Peyer's patch (tissue), 4 donors: ENCODE data around the gene CALM3. TPM values are rescaled to one million over a fixed set of nuclear protein-coding genes. Genes with fewer than 3 reads are reported as not detected.

ENCODE experiments used
- DNase-seq, 3 donors: peaks; one replicate each; pipeline ENCODE4 v3.0.0-alpha.2; 2017 to 2019
- H3K27ac ChIP-seq, 4 donors: fragments of 200-600 bp; sonication (generic); one replicate each; pipeline ENCODE4 v1.5.1; 2016 to 2019
- H3K27me3 ChIP-seq, 2 donors: fragments of 200-600 bp; sonication (generic); one replicate each; pipeline ENCODE4 v1.5.1; 2019
- H3K36me3 ChIP-seq, 3 donors: fragments of 200-600 bp; sonication (generic); one replicate each; pipeline ENCODE4 v1.5.1; 2016 to 2019
- H3K4me1 ChIP-seq, 4 donors: fragments of 200-600 bp; sonication (generic); one replicate each; pipeline ENCODE4 v1.5.1; 2016 to 2019
- H3K4me3 ChIP-seq, 4 donors: fragments of 200-600 bp; sonication (generic); 1 replicate in 3 of 4; 2 replicates in 1 of 4; pipeline ENCODE4 v1.5.1; 2016 to 2019; ENCODE audit warnings: mild to moderate bottlenecking in 1 of 4
- H3K9me3 ChIP-seq, 4 donors: fragments of 200-600 bp; sonication (generic); one replicate each; pipeline ENCODE4 v1.5.1; 2016 to 2019; ENCODE audit warnings: mild to moderate bottlenecking in 1 of 4
- CTCF ChIP-seq, 6 experiments: fragments of 450-650 bp in 4 of 6; fragments of 200-600 bp in 2 of 6; sonication (generic) in 1 of 6; IDR thresholded peaks; one replicate each; pipeline ENCODE4 v1.5.1; 2017 to 2019; ENCODE audit warnings: antibody characterized with exemption in 6 of 6, mild to moderate bottlenecking in 3 of 6, moderate library complexity in 1 of 6
- POLR2A ChIP-seq, 2 donors: fragments of 450-650 bp; IDR thresholded peaks; one replicate each; pipeline ENCODE4 v1.5.1; 2017; ENCODE audit warnings: antibody characterized with exemption in 2 of 2, mild to moderate bottlenecking in 2 of 2, moderate library complexity in 2 of 2
- total RNA-seq, 4 donors: library from RNA; depleted of rRNA; stranded (reverse); fragments of >200 nt; gene quantifications; one replicate each; pipeline ENCODE4 v1.1.0, GENCODE V29; 2016

CALM3 gene
- total RNA-seq, 4 donors from 2014 or later = 134 to 282 (median 237) TPM

- H3K27me3 ChIP-seq = peaks cover 0 to 10% of the 10 kb centered on the region in 2 donors
- H3K4me3 ChIP-seq = no peak overlapping the region
- H3K9me3 ChIP-seq = no peaks in the 10 kb centered on the region
- no peak for TF ChIP-seq POLR2A (IDR thresholded peaks at IDR 0.05)
- TF ChIP-seq CTCF (IDR thresholded peaks at IDR 0.05) = no peak
- no peak overlapping the region for H3K27ac ChIP-seq
- H3K4me1 ChIP-seq = peaks cover 4 to 45% (median 30%) of the 10 kb centered on the region in 4 donors
- H3K36me3 ChIP-seq = no peaks in the 10 kb centered on the region
- DNase-seq = no peak
Measured at GRCh38 chr19:46637224-46637623, 36.1 kb downstream of the CALM3 start.

DNA sequence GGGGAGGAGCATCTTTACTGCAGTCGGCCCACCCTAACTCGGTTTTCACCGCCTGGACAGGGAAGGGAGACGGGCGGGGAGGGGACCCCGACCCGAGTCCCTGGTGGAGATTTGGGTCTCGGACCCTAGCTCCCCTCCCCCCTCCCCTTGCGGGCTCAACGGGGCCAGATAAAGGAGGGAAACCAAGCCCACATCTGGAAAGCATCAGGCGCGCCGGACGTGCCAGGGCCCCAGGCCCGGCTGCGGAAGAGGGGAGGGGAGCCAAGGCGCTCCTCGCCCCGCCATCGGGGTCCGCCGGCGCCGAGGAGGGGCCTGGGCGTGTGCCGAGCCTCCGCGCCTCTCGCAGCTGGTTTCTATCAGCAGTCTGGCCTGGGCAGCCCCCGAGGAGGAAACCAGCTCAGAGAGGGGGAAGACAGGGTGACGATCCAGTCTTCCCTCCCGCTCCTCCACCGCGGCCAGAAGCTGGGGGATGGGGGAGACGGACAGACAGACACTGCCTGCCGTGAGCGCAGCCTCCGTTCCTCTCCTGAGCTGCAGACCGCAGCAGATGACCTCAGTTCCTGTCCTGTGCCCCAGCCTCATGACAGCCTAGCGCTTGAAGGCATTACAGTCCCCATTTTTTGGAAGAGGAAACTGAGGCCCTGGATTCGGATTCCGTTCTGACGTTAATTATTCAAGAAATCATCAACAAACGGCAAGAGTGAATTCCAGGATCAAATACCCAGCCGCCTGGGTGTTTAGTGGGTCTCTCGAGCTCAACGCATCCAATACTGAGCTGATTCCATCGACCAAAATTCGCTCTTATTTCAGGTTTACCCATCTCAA is 38.4 kb downstream of the CALM3 start:
- TF ChIP-seq CTCF (IDR thresholded peaks at IDR 0.05) = no peak
- TF ChIP-seq POLR2A (IDR thresholded peaks at IDR 0.05) = no peak
- Histone ChIP-seq H3K9me3 (no peaks in the 10 kb centered on the region), H3K27me3 (peaks cover 0 to 6% of the 10 kb centered on the region in 2 donors), H3K4me3 (peak overlapping the region; percentile 16 to 46 (median 39)), H3K27ac (peak overlapping the region; percentile 3 to 80 (median 74)), H3K4me1 (peaks cover 0 to 31% (median 18%) of the 10 kb centered on the region in 4 donors), H3K36me3 (no peaks in the 10 kb centered on the region)
- no peak for DNase-seq

DNA sequence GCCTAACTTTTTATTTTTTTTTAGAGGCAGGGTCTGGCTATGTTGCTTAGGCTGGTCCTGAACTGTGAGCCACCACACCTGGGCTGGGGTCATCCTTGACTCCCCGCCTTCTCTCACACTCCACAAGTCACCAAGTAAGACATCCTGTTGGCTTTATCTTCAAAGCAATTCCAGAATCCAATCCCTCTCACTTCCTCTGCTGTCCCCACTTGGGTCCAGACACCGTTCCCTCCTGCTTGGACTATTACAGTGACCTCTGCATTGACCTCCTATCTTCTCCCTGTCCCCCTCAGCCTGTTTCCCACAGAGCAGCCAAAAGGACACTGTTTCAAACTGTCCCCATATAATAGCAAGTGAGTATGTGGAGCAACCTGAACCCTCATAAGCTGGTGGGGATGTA is 39.5 kb downstream of the CALM3 start:
- Histone ChIP-seq H3K4me1 (peaks cover 0 to 33% (median 16%) of the 10 kb centered on the region in 4 donors), H3K4me3 (no peak overlapping the region), H3K27ac (no peak overlapping the region), H3K36me3 (no peaks in the 10 kb centered on the region), H3K27me3 (no peaks in the 10 kb centered on the region), H3K9me3 (no peaks in the 10 kb centered on the region)
- TF ChIP-seq CTCF (IDR thresholded peaks at IDR 0.05) (no peak), POLR2A (IDR thresholded peaks at IDR 0.05) (no peak)
- no peak for DNase-seq

GRCh38 chr19:46644720-46645119 is 43.6 kb downstream of the CALM3 start:
- peaks cover 0 to under 1% of the 10 kb centered on the region in 2 donors for H3K27me3 ChIP-seq
- no peaks in the 10 kb centered on the region for H3K9me3 ChIP-seq
- H3K36me3 ChIP-seq = no peaks in the 10 kb centered on the region
- no peak overlapping the region for H3K27ac ChIP-seq
- no peak overlapping the region for H3K4me3 ChIP-seq
- peaks cover 0 to 11% (median 1%) of the 10 kb centered on the region in 4 donors for H3K4me1 ChIP-seq
- no peak for TF ChIP-seq POLR2A (IDR thresholded peaks at IDR 0.05)
- TF ChIP-seq CTCF (IDR thresholded peaks at IDR 0.05) = no peak
- DNase-seq = no peak

GRCh38 chr19:46646402-46646801 is 45.3 kb downstream of the CALM3 start:
- DNase-seq = no peak
- Histone ChIP-seq H3K27me3 (peaks cover 0 to 5% of the 10 kb centered on the region in 2 donors), H3K4me1 (peaks cover 0 to 8% (median 0%) of the 10 kb centered on the region in 4 donors), H3K36me3 (no peaks in the 10 kb centered on the region), H3K27ac (no peak overlapping the region), H3K9me3 (no peaks in the 10 kb centered on the region), H3K4me3 (no peak overlapping the region)
- TF ChIP-seq POLR2A (IDR thresholded peaks at IDR 0.05) = no peak
- TF ChIP-seq CTCF (IDR thresholded peaks at IDR 0.05) = no peak
